HG03280 (cell line): Measurements from ENCODE around the gene TANC1.

Experiments used
- ATAC-seq: cut with Tn5 transposase; IDR thresholded peaks from one replicate; pipeline ENCODE4 v1.9.1; 2021; ENCODE audit warnings: mild to moderate bottlenecking, moderate library complexity; ENCODE audit not compliant: unreplicated experiment

Gene TANC1

DNA sequence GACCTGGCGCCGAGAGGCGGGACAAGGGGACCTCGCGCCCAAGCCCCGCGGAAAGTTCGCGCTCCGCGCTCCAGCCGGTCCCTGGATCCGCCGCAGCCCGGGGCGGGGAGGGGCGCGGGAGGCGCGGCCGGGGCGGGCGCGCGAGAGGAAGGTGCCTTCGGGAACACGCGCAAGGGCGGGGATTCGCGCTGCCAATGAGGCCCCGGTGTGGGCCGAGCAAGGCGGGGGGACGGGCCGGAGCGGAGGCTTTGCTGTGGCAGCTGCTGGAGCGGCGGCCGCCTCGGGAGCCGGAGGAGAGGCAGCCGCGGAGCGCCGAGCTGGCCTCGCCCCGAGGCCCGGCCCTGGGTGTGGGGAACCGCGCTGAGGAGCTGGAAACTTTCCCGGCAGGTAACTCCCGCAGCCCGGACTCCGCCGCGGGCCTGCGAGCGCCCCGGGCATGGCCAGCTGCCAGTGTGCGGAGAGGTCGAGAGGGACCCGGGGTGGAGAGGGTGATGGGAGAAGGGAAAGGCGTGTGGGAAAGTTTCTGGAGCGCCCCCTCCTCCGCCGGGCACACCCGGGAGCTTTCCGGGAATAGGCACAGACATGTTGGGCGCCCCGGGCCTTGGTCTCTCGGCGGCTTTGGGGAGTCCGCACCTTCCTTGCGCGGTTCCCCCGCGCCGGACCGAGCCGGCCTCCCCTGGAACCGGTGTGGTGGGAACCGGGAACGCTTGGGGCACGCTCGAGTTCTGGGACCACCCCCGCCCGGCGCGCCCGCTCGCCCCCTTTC lies at the start of gene TANC1:
TANC1 (plus strand) TSS at position 245 of the 766 bp plus-strand sequence. CDS start 97,271 bp downstream, outside the sequence.
- ATAC-seq, result peak; percentile 97

DNA sequence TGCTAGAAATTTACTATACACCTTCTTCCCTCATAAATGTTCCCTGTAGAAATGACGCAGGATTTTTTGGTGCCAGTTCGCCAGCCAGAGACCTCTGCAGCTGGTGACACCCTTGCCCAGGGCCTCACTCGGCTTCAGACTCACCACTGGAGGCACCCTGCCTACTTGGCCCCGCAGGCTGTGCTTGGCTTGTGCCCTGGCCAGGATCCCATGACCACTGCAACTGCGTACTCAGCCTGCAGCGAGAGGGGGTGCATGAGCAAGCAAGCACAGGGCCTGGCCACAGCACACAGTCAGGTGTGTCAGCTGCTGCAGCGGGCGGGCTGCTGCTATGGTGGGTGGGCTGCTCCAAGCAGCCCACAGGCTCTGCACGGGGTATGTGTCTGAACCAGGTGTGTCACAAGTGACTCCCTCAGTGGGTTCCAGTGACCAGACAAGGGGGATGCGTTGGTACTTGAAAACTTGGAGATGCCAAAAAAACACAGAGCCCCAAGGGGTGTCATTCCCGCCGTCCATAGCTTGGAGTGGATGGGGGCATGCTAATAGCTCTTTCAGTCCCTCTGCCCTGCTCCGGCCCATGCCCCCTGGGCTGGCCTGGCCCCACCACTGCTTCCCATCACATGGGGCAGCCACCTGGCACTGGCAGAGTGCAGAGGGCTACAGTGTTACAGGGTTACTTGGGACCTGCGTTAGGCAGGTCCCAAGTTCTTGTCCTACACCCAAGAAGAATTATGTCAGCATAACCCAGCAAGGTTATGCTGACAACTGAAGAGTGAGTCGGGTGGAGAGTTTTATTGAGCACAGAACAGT lies 46.6 kb upstream of the TANC1 start:
- no peak for ATAC-seq

DNA sequence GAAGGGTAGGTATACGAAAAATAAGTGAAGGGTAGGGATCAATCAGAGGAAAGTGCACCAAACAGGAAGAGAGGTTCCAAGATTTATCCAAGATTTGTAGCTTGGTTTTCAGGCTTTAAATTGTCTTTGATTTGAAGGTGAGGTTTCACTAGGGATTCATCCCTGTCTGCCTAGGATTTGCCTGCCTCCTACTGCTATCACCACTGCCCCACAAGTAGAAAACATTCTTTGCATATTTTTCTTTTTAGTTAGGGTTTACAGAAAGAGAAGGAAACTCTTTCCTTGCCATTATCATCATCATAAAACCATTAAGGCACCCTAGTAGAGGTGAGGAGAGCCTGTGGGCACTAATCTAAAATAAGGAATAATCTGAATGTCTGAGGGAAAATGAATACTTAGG lies 45.8 kb upstream of the TANC1 start:
- no peak for ATAC-seq

DNA sequence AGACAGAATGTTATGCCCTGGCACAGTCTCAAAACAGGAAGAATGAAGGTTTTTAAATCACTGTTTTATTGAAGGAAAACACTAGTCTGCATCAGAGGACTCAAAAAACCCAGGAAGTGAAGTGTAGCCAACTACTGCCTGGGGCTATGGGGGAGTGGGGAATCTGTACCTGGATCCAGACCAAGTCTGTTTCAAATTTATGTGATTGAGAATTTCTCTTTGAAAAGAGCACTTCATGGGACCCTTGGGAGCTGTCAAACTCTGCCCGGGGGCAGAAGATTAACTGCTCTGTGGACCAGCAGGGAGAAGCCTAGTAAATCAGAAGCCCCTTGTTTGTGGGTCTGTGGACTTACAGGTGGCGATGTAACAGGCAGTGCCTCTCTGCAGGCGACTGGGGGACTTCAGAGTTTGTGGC lies 45.3 kb upstream of the TANC1 start:
- ATAC-seq, result no peak

GRCh38 chr2:158923641-158924040 lies 44.8 kb upstream of the TANC1 start:
- no peak for ATAC-seq

GRCh38 chr2:158926478-158926948 lies 41.9 kb upstream of the TANC1 start:
- ATAC-seq, result peak; percentile 67

- ATAC-seq, result no peak
These were observed 39.9 kb upstream of the TANC1 start for GRCh38 chr2:158928515-158928914.

- no peak for ATAC-seq
These were observed 39.5 kb upstream of the TANC1 start for GRCh38 chr2:158928965-158929364.

- ATAC-seq, result no peak
These were observed 36.9 kb upstream of the TANC1 start for GRCh38 chr2:158931572-158931971.

- ATAC-seq, result no peak
These were observed 36.3 kb upstream of the TANC1 start for GRCh38 chr2:158932131-158932645.

DNA sequence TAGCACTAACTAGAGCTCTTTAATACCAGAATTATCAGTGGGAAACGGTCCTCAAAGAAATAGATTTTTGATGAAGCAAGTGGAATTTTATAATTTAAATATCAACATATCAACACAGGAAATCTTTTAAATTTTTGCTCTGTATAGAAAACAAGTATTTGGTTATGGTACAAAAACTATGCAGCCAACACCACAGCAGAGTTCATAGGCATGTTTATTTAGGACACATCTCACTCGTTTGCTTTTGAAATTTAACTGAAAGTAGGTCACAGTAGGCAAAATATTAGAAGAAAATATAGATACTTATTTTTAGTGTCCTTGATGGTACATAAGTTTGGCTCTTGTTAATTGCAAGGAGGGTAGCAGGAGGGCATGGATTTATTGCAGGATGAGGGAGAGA lies 34.3 kb upstream of the TANC1 start:
- peak; percentile 21 for ATAC-seq

- ATAC-seq, result no peak
These were observed 32.8 kb upstream of the TANC1 start for GRCh38 chr2:158935617-158936016.

- no peak for ATAC-seq
These were observed 31.5 kb upstream of the TANC1 start for GRCh38 chr2:158936978-158937377.

DNA sequence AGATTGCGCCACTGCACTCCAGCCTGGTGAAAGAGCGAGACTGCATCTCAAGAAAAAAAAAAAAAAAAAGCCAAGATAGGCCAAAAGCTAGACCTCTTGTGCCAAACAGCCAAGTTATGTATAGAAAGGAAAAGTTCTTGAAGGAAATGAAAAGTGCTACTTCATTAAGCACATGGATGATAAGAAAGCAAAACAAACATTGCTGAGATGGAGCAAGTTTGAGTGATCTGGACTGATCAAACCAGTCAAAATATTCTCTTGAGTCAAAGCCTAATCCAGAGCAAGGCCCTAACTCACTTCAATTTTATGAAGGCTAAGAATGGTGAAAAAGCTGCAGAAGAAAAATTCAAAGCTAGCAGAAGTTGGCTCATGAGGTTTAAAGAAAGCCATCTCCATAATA lies 28.1 kb upstream of the TANC1 start:
- no peak for ATAC-seq

GRCh38 chr2:158943973-158944372 lies 24.5 kb upstream of the TANC1 start:
- ATAC-seq, result no peak

GRCh38 chr2:158948964-158949699 lies 19.3 kb upstream of the TANC1 start:
- no peak for ATAC-seq

GRCh38 chr2:158953454-158953853 lies 15.0 kb upstream of the TANC1 start:
- no peak for ATAC-seq

GRCh38 chr2:158953926-158954763 lies 14.3 kb upstream of the TANC1 start:
- no peak for ATAC-seq

DNA sequence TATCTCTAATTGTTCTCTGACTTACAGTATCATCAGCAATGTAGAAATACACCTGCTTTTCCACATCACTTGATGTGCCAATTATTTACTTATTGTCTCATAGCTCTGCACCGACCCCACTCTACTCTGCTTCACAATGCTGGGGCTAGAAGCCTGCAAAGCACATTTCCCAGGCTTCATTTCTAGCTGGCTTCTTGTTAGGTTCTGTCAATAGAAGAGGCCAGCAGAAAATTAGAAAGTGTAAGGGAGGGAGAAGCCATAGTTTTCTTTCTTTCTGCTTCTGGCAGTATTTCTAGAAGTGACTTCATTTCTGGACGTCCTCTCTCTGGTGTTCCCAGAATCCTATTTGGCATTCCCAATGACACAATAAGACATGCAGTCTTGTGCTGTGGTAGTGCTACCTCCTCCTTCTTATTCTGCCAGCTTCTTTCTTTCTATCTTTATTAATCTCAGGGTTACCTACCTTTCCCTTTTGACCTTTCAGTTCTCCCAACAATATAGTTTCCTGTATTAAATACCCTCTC lies 12.5 kb upstream of the TANC1 start:
- no peak for ATAC-seq

GRCh38 chr2:158958365-158958764 lies 10.1 kb upstream of the TANC1 start:
- ATAC-seq, result no peak
